GM19452 (cell line): Measurements from ENCODE around the gene MCOLN1.

ENCODE experiments used
- ATAC-seq: cut with Tn5 transposase; IDR thresholded peaks from one replicate; pipeline ENCODE4 v1.9.1; 2021; ENCODE audit not compliant: unreplicated experiment

Gene MCOLN1

DNA sequence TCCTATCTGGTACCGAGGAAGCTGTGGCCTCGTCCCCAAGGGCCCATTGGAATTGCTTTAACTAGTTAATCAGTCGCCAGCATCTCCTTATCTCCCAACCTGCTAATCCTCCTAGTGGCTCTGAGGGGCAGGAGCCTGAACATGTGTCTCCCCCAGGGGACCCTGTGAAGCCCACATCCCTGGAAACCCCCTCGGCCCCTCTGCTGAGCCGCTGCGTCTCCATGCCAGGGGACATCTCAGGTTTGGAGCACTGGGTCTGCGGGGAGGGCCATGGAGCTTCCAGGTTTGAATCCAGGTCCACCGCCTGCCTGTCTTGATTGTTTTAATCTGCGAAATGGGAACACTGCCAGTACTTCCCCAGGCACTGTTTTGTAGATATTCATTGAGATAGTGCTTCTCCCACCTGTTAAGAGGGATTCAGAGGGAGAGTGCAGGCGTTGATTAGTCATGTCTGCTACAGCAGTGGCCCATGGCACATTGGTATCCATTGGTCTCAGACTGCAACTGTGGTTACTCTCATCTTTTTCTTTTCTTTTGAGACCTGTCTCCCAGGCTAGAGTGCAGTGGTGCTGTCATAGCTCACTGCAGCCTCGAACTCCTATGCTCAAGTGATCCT, 19.5 kb downstream of the MCOLN1 start:
- no peak for ATAC-seq

DNA sequence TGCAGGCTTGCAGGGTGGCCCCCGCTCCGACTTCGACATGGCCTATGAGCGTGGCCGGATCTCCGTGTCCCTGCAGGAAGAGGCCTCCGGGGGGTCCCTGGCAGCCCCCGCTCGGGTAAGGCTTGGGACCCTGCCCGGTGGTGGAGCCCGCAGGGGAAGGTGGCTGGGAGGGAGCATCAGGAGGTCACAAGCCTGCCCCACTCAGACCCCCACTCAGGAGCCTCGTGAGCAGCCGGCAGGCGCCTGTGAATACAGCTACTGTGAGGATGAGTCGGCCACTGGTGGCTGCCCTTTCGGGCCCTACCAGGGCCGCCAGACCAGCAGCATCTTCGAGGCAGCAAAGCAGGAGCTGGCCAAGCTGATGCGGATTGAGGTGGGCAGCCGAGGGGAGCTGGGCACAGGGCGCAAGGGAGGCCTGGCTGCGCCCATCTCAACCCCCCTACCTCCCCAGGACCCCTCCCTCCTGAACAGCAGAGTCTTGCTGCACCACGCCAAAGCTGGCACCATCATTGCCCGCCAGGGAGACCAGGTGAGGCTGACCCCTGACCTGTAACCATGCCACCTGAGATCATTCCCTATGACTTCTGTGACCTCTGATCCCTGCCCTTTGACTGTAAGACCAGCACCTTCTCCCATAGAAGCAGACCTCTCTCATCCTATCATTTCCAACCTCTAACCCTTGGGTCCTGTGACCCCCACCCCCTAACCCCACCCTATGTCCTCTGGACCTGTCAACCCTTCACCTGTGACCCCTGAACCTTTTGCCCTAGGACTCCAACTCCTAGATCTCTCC, 20.3 kb downstream of the MCOLN1 start:
- no peak for ATAC-seq

GRCh38 chr19:7544626-7545025, 22.2 kb downstream of the MCOLN1 start:
- no peak for ATAC-seq

- ATAC-seq: no peak
Observed at GRCh38 chr19:7545300-7545699, 22.9 kb downstream of the MCOLN1 start.

DNA sequence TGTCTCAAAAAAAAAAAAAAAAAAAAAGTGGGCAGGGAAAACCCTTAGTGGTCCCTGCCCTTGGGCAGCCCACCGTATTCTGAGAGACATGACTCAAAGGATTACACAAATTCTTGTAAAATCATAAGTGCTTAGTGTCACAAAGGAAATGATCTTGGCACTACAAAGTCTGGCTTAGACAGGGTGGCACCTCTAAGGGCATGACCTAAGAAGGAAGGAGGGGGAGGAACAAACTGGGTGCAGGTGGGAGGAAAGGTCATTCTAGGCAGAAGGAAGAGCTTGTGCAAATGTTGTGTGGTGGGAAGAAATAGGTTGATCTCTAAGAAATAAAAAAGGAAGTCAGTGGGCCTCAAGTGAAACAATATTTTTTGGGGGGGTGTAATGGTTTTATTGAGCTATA, 23.5 kb downstream of the MCOLN1 start:
- ATAC-seq: no peak

DNA sequence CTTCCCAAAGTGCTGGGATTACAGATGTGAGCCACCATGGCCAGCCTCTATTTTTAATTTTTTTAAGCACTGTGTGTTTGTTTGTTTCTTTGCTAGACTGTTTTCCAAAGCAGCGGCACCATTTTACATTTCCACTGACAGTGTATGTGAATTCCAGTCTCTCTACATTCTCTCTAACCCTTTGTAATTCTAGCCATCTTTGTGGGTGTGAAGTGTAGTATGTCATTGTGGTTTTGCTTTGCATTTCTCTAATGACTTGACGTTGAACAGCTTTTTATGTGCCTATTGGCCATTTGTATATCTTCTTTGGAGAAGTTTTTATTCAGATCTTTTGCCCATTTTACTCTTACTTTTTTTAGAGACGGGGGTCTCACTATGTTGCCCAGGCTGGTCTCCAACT, 24.7 kb downstream of the MCOLN1 start:
- no peak for ATAC-seq

GRCh38 chr19:7549429-7550148, 27.2 kb downstream of the MCOLN1 start:
- no peak for ATAC-seq

DNA sequence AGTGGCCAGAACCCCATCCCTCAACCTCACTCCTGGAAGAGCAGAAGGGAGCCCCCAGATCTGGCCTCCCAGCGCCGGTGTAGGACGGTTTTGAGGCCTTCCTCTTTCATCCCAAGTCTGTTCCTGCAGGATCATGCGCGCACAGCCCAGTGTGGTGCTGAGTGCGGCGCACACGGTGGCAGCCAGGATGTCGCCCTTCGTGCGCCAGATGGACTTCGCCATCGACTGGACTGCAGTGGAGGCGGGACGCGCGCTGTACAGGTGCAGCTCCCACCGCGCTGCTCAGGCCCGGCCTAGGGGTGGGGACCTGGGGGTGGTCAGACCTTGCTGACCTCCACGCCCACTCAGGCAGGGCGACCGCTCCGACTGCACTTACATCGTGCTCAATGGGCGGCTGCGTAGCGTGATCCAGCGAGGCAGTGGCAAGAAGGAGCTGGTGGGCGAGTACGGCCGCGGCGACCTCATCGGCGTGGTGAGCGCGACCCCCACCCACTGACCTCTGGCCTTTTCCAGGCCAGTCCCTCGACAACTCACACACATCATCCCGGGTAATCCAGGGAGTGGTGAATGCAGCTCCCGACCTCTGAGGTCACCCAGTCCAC, 27.8 kb downstream of the MCOLN1 start:
- no peak for ATAC-seq

GRCh38 chr19:7550987-7551761, 28.8 kb downstream of the MCOLN1 start:
- no peak for ATAC-seq

DNA sequence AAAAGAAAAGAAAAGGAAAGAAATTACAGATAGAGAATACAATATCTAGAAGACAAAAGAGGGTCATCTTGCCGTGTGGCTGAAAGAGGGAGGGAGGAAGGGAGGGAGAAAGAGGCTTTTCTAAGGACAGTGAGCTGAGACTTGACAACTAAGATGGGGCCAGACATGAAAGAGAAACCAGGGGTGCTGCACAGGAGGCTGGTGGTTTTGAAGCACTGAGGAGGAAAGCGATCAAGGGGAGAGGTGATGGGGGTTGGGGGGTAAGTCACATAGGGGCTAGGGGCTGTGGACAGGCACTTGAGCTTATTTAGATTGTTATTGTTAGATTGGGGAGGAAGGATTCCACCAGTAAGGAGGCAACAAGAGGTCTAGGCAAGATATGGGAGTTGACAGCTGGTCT, 30.4 kb downstream of the MCOLN1 start:
- ATAC-seq: no peak

- ATAC-seq: no peak
Observed at GRCh38 chr19:7554565-7554964, 32.1 kb downstream of the MCOLN1 start.

DNA sequence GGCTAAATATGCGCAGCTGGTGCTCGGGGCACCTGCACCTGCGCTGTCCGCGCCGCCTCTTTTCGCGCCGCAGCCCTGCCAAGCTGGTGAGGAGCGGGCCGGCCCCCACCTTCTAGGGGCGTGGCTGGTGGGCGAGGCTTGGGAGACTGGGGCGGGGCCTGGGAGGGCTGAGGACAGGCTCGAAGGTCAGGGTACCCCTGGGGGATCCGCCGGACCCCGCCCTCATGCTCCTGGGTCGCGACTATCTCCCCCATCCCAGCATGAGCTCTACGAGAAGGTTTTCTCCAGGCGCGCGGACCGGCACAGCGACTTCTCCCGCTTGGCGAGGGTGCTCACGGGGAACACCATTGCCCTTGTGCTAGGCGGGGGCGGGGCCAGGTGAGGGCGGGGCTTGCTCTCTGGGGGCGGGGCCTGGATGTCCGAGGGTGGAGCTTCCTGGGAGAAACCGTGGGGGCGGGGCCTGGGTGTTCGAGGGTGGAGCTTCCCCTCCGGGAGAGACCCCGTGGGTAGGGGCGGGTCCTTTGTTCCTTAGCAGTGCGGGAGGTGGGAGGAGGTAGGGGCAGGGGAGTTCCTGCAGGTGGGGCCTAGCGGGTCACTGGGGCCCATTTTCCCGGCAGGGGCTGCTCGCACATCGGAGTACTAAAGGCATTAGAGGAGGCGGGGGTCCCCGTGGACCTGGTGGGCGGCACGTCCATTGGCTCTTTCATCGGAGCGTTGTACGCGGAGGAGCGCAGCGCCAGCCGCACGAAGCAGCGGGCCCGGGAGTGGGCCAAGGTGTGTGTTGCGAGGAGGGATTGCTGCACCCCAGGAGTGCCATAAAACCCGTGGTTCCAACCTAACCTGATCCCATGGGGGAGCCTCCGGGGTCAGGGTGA, 32.8 kb downstream of the MCOLN1 start:
- ATAC-seq: no peak

GRCh38 chr19:7556696-7557315, 34.4 kb downstream of the MCOLN1 start:
- ATAC-seq: no peak

DNA sequence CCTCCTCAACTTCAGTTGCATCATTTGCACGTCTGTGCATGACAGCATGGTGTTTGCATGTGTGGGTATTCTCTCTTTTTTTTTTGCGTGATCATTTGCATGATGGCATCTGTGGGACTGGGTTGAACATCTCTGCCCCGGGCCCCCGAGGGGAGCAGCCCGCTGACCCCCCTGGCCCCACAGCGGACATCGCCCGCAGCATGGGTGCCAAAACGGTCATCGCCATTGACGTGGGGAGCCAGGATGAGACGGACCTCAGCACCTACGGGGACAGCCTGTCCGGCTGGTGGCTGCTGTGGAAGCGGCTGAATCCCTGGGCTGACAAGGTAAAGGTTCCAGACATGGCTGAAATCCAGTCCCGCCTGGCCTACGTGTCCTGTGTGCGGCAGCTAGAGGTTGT, 36.2 kb downstream of the MCOLN1 start:
- no peak for ATAC-seq

DNA sequence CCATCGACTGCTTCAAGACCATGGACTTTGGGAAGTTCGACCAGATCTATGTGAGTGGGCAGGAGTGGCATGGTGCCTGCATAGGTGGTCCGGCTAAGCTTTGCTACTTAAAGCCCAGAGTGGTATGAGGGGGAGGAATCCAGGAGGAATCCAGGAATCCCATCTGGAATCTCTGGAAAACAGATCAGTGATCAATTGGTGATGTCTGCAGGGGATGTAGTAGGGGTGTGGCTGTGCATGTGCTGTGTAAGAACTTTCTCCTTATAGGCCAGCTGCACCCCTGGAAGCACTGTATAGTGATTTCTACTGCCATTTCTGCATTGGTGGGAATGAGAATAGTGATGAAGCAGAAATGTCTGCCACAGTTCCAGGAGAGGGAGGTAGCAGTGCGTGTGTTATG, 36.7 kb downstream of the MCOLN1 start:
- no peak for ATAC-seq

DNA sequence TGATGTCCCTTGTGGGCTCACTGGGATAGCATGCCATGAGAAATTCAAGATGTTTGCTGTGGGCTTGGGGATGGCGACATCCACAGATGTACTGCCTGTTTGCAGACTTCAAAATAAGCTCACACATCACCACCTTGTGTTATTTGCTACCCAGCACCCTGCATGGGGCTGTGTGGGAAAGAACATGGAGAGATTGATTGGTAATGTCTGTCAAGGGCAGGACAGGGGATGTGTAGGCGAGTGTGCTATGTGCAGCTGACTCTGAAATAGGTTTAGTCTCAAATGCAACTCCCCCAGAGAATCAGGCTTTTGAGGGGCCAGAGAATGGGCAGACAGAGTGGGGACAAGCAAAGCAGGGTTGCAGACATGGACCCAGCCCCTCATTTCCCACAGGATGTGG, 37.8 kb downstream of the MCOLN1 start:
- ATAC-seq: no peak

- no peak for ATAC-seq
Observed at GRCh38 chr19:7561325-7561724, 38.9 kb downstream of the MCOLN1 start.

GRCh38 chr19:7562646-7563393, 40.4 kb downstream of the MCOLN1 start:
- ATAC-seq: no peak

DNA sequence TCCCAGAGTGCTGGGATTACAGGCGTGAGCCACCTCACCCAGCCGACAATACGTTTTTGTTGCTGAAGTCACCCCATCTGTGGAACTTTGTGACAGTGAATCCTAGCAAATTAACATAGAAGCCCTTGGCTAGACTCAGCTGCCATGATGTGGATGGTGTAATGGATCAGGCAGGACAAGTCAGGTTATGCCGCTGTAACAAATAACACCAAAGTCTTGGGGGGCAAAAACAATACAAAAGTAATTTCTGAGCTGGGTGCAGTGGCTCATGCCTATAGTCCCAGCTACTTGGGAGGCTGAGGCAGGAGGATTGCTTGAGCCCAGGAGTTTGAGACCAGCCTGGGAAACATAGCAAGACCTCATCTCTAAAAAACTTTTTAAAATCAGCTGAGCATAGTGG, 42.4 kb downstream of the MCOLN1 start:
- ATAC-seq: no peak
